Measurements from ENCODE around the gene DGKZ. TPM values are rescaled to one million over a fixed set of nuclear protein-coding genes. Genes with fewer than 3 reads are reported as not detected.

The DGKZ gene
- total and polyA plus RNA-seq, 2 donors (not counting 3 experiments of a cell fraction or from before 2014, with no cell fraction given), result 88.8 to 127 TPM

DNA sequence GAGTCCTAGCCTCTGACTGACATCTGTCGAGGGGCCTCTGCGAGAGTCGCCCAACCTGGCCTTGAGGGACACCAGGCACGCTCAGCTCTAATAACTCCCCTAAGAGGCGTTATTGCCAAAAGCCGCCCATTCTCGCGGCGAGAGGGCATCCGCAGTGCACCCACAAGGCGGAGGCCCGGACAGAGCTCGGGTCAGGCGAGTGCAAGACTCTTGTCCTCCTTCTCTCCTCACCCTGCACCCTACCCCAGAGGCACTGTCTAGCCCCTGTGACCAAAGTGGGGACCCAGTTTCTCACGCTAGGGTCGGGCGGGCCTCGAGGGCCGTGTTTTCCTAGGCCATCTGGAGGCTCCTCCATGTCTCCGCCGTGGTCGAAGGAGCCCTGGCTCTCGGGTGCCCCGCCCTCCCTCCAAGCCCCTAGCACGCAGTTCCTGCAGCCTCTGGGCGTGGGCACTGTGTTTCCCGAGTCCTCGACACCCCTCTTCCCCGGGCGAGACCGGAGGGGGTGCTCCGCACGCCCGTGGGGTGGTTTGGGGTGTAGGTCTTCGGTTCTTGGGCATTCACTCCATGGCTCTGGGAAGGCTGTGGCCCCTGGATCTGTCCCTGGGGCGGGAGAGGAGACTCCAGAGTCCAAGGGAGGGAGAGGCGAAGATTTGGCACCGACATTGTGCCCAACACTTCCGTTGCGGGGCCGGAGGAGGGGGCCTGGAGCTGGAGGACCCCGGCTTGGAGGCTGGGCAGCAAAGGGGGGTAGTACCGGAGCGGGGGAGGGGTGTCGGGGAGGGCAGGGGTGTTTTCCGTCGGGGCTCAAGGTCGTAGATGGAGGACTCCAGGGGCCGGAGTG, 43.3 kb downstream of the DGKZ start:
- no peaks in the 10 kb centered on the region for H3K79me2 ChIP-seq (ENCODE audit: control insufficient read depth, insufficient read depth, low read length)
- dilution Hi-C loops (cut with MboI; ENCODE audit: extremely low pct_ligation_motif_present, low sequenced_read_pairs) (no loop called here), intact Hi-C loops (cut with micrococcal nuclease) (no loop called here)
- POLR2A ChIA-PET, result no interaction called here
- no peak overlapping the region for H3K27ac ChIP-seq (ENCODE audit: insufficient read depth, low read depth, low read length)
- no peak for FAIRE-seq
- H3K9me1 ChIP-seq (replicated peaks; ENCODE audit: control insufficient read depth, extremely low read depth, insufficient read depth, low read length), result no peaks in the 10 kb centered on the region
- no TSS peak for BruUV-seq (replicated peaks)
- no peak overlapping the region for H3K4me2 ChIP-seq (ENCODE audit: insufficient read depth, low read length)
- no peaks in the 10 kb centered on the region for H3K36me3 ChIP-seq (ENCODE audit: control insufficient read depth in 2 of 2, extremely low read depth in 1 of 2, insufficient read depth in 2 of 2, low read length in 2 of 2)
- H3K9me3 ChIP-seq (replicated peaks; ENCODE audit: control insufficient read depth, insufficient read depth, low read length), result no peaks in the 10 kb centered on the region
- no peak for DNase-seq (ENCODE audit: low read depth, low spot score)
- no peaks in the 10 kb centered on the region for H4K20me1 ChIP-seq (replicated peaks; ENCODE audit: control insufficient read depth, extremely low read depth, insufficient read depth, low read length)
- CTCF ChIA-PET, result interaction anchor here (0.7 to 7.2 kb wide), 14 partner anchors 8 to 310 kb away, joined by 3 to 99 read pairs (median 4); partner anchors contain the start of genes ARHGAP1, ATG13 and ZNF408
- peak; percentile 90 for TF ChIP-seq EZH2 (IDR thresholded peaks at IDR 0.05; ENCODE audit: borderline replicate concordance, low read depth, low read length, severe bottlenecking)
- TF ChIP-seq JUN (IDR thresholded peaks at IDR 0.05; ENCODE audit: borderline replicate concordance, insufficient read depth, insufficient read length, low read depth), result no peak
- TF ChIP-seq POLR2AphosphoS5 (IDR thresholded peaks at IDR 0.05; ENCODE audit: insufficient read depth, low read depth, low read length), result no peak
- no peak for TF ChIP-seq FOS (IDR thresholded peaks at IDR 0.05; ENCODE audit: borderline replicate concordance, insufficient read depth, low read length)
- TF ChIP-seq POLR2A (IDR thresholded peaks at IDR 0.05; ENCODE audit: low read depth, low read length), result no peak
- no peak overlapping the region for H2AFZ ChIP-seq (ENCODE audit: low read depth, low read length)
- peaks cover 3% of the 10 kb centered on the region for H3K4me1 ChIP-seq (ENCODE audit: control insufficient read depth, extremely low read depth, insufficient read depth, low read length)
- no peak overlapping the region for H3K9ac ChIP-seq (replicated peaks; ENCODE audit: extremely low read depth, insufficient read depth, low read length)
- H3K27me3 ChIP-seq (ENCODE audit: control insufficient read depth in 2 of 2, insufficient read depth in 2 of 2, low read length in 2 of 2), result peaks cover 23 to 39% of the 10 kb centered on the region in 2 experiments
- no peak overlapping the region for H3K4me3 ChIP-seq (replicated peaks in 1 of 3; ENCODE audit: insufficient read depth in 1 of 3, low read depth in 1 of 3, low read length in 3 of 3)

DNA sequence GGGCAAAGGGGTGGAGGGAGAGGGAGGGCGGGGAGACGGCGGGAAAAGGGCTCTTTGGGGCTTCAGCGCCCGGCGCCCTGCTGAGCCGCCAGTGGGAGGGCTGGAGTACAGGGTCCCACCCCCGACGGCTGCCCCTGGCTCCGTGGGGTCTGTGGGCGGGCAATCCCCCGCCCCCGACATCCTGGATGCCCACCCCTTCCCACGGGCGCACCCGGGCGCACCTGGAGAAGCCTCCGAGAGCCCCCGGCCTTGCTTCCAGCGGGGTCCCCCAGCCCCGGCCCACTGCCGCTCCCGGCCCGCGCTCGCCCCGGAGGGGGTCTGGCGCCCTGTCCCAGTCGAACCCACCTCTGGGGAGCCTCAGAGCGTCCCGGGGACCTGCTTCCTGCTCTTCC, 43.9 kb downstream of the DGKZ start:
- peaks cover 3% of the 10 kb centered on the region for H3K4me1 ChIP-seq (ENCODE audit: control insufficient read depth, extremely low read depth, insufficient read depth, low read length)
- TF ChIP-seq EZH2 (IDR thresholded peaks at IDR 0.05; ENCODE audit: borderline replicate concordance, low read depth, low read length, severe bottlenecking), result peak; percentile 60
- TF ChIP-seq POLR2A (IDR thresholded peaks at IDR 0.05; ENCODE audit: low read depth, low read length), result no peak
- TF ChIP-seq MYC (IDR thresholded peaks at IDR 0.05; ENCODE audit: low read depth, low read length), result no peak
- TF ChIP-seq, protein P1, sequence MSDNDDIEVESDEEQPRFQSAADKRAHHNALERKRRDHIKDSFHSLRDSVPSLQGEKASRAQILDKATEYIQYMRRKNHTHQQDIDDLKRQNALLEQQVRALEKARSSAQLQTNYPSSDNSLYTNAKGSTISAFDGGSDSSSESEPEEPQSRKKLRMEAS (IDR thresholded peaks at IDR 0.05; ENCODE audit: insufficient read depth, insufficient read length), result no peak
- peaks cover 23 to 39% of the 10 kb centered on the region in 2 experiments for H3K27me3 ChIP-seq (ENCODE audit: control insufficient read depth in 2 of 2, insufficient read depth in 2 of 2, low read length in 2 of 2)
- DNase-seq (ENCODE audit: low read depth, low spot score), result no peak
- H4K20me1 ChIP-seq (replicated peaks; ENCODE audit: control insufficient read depth, extremely low read depth, insufficient read depth, low read length), result no peaks in the 10 kb centered on the region
- intact Hi-C loops (cut with micrococcal nuclease) (no loop called here), dilution Hi-C loops (cut with MboI; ENCODE audit: extremely low pct_ligation_motif_present, low sequenced_read_pairs) (no loop called here)
- ChIA-PET POLR2A (no interaction called here), CTCF (interaction anchor here (0.9 to 7.2 kb wide), 18 partner anchors 8 to 310 kb away, joined by 3 to 99 read pairs (median 6); partner anchors contain the start of genes ARHGAP1, MDK and ZNF408)
- no peaks in the 10 kb centered on the region for H3K9me3 ChIP-seq (replicated peaks; ENCODE audit: control insufficient read depth, insufficient read depth, low read length)
- FAIRE-seq, result no peak
- H3K27ac ChIP-seq (ENCODE audit: insufficient read depth, low read depth, low read length), result no peak overlapping the region
- no peak overlapping the region for H3K9ac ChIP-seq (replicated peaks; ENCODE audit: extremely low read depth, insufficient read depth, low read length)
- no peaks in the 10 kb centered on the region for H3K9me1 ChIP-seq (replicated peaks; ENCODE audit: control insufficient read depth, extremely low read depth, insufficient read depth, low read length)
- no TSS peak for BruUV-seq (replicated peaks)
- H2AFZ ChIP-seq (ENCODE audit: low read depth, low read length), result no peak overlapping the region
- no peak overlapping the region for H3K4me2 ChIP-seq (ENCODE audit: insufficient read depth, low read length)
- H3K4me3 ChIP-seq (replicated peaks in 1 of 3; ENCODE audit: insufficient read depth in 1 of 3, low read depth in 1 of 3, low read length in 3 of 3), result peak overlapping the region in 1 of 3 experiments; percentile 36
- no peaks in the 10 kb centered on the region for H3K79me2 ChIP-seq (ENCODE audit: control insufficient read depth, insufficient read depth, low read length)
- H3K36me3 ChIP-seq (ENCODE audit: control insufficient read depth in 2 of 2, extremely low read depth in 1 of 2, insufficient read depth in 2 of 2, low read length in 2 of 2), result no peaks in the 10 kb centered on the region
